NCI-H2196 treated with DMSO at 0.1 percent for 48 hours (cell line): ENCODE results near the gene ALOX12B.
"Not testable (repeated sequence)": the region's sequence is repeated elsewhere in the genome, so short reads cannot be mapped to it uniquely, and the experiment has no call there.

Source experiments
- DNase-seq: peaks from one replicate; lab custom pipeline; 2025; ENCODE audit not compliant: unreplicated experiment; lab: John Stamatoyannopoulos, UW

Gene ALOX12B

GRCh38 chr17:8084250-8084649 is 3.3 kb downstream of the ALOX12B start:
- no peak for DNase-seq

- DNase-seq, result no peak
Measured at GRCh38 chr17:8082292-8082691, 5.2 kb downstream of the ALOX12B start.

- no peak for DNase-seq
Measured at GRCh38 chr17:8081876-8082275, 5.6 kb downstream of the ALOX12B start.

- DNase-seq, result no peak
Measured at GRCh38 chr17:8080799-8081219, 6.7 kb downstream of the ALOX12B start.

- DNase-seq, result no peak
Measured at GRCh38 chr17:8080208-8080798, 7.2 kb downstream of the ALOX12B start.

- peak; percentile 37 for DNase-seq
Measured at GRCh38 chr17:8079291-8080207, 8.0 kb downstream of the ALOX12B start.

- DNase-seq, result not testable (repeated sequence)
Measured at GRCh38 chr17:8077939-8078338, 9.6 kb downstream of the ALOX12B start.

GRCh38 chr17:8076502-8077266 is 10.8 kb downstream of the ALOX12B start:
- DNase-seq, result no peak

GRCh38 chr17:8075574-8076342 is 11.8 kb downstream of the ALOX12B start:
- DNase-seq, result no peak

- DNase-seq, result no peak
Measured at GRCh38 chr17:8075081-8075480, 12.4 kb downstream of the ALOX12B start.

GRCh38 chr17:8074554-8074953 is 13.0 kb downstream of the ALOX12B start:
- no peak for DNase-seq

GRCh38 chr17:8073627-8074484 is 13.7 kb downstream of the ALOX12B start:
- DNase-seq, result no peak

- DNase-seq, result no peak
Measured at GRCh38 chr17:8072729-8073461, 14.6 kb downstream of the ALOX12B start.

GRCh38 chr17:8072341-8072728 is 15.2 kb downstream of the ALOX12B start:
- DNase-seq, result no peak

- DNase-seq, result no peak
Measured at GRCh38 chr17:8071496-8071895, 16.0 kb downstream of the ALOX12B start.

- no peak for DNase-seq
Measured at GRCh38 chr17:8069587-8069860, 18.0 kb downstream of the ALOX12B start.

GRCh38 chr17:8068736-8069586 is 18.6 kb downstream of the ALOX12B start:
- DNase-seq, result no peak

- no peak for DNase-seq
Measured at GRCh38 chr17:8067806-8068205, 19.7 kb downstream of the ALOX12B start.
